HG03045 (cell line): ENCODE measurements around the gene NOL4.

ENCODE experiments used
- ATAC-seq: cut with Tn5 transposase; IDR thresholded peaks from one replicate; pipeline ENCODE4 v1.9.1; 2021; ENCODE audit warnings: mild to moderate bottlenecking, moderate library complexity; ENCODE audit not compliant: unreplicated experiment

The NOL4 gene

DNA sequence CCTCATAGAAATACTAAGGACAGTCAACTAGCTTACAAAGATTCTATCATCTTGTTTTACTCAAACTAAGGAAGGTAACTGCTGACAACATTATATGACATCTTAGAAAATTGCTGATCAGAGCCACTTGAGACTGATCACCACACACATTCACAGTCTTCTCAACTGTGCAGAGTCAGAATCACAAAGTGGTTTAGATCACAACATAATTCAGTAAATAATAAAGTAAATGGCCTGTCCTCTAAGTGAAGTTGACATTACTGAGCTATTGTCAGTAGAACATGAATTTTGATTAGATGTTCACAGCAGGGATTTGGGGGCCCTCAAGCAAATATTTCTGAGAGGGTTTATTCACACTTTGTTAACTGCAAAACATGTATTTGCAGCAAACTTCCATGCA is 28.5 kb downstream of the NOL4 start:
- no peak for ATAC-seq

DNA sequence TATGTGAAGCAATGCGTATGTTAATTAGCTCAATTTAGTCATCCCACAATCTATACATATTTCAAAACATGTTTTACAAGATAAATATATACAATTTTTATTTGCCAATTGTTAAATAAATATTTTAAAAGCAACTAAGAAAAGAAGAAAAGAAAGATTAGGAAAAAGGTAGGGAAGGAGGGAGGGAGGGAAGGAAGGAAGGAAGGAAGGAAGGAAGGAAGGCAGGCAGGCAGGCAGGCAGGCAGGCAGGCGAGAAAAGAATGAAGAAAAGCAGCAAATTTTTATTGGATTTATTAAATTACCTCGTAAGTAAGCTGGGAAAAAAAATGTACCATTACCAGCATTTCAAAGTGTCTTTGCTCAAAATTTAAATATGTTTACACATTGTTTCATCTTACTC is 30.5 kb downstream of the NOL4 start:
- no peak for ATAC-seq

DNA sequence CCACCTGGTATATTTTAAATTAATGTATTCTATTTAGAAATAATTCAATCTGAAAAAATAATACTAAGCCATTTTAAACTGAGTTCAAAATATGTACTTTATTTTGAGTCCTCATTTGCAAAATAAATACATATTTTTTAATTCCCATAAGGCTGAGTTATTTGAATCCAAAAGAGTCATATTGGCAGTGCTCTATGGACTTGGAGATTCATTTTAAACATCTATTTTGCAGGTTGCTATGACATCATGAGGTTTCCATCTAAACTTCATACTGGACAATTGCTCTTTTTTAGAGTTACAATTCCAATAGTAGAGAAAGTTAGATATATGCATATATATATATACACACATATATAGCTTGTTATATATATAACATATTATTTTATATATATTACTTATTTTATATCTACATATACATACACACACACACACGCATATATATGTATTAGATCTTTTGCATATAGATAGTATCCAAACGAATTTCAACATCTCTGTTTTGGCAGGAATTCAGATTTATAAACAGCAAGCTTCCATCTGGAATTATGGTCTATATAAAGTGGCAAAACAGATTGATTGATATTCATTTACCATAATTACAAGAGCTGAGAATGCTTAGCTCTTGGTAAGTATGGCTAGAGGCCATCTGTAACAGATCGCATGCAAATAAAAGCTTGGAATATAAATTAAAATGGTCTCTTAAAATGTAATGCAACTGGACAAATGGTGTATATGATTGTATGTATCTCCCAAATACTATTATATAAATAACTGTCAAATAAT is 34.9 kb downstream of the NOL4 start:
- ATAC-seq, result no peak
